ENCODE results near the gene NEK3.

NEK3 gene

DNA sequence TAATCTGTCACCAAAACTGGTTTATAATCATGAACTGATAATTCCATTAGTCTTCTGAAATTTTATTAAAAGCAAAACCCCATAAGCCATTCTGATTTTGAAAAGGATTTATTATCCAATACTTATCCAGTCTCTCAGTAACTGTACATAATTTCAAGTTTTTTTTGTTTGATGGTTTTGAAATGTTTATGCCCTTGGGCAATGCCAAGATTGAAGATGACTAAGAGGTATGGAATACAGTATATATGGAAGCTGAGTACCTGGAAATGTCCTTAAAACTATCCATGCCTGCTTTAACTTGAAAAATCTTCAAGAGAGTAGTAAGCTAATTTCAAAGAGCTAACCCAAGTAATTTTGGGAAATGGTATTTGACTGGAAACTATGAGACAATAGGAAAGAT lies 28.8 kb downstream of the NEK3 start:
- Mint-ChIP-seq H3K9me3 (no peaks in the 10 kb centered on the region), H3K4me1 (peaks cover 9% of the 10 kb centered on the region), H3K27ac (no peak overlapping the region), H3K36me3 (ENCODE audit: low read depth) (peaks cover 41% of the 10 kb centered on the region), H3K4me3 (peak overlapping the region; percentile 34 to 48 (median 41)), H3K27me3 (ENCODE audit: low read depth) (peaks cover 12% of the 10 kb centered on the region)
- TF ChIP-seq, protein P1, sequence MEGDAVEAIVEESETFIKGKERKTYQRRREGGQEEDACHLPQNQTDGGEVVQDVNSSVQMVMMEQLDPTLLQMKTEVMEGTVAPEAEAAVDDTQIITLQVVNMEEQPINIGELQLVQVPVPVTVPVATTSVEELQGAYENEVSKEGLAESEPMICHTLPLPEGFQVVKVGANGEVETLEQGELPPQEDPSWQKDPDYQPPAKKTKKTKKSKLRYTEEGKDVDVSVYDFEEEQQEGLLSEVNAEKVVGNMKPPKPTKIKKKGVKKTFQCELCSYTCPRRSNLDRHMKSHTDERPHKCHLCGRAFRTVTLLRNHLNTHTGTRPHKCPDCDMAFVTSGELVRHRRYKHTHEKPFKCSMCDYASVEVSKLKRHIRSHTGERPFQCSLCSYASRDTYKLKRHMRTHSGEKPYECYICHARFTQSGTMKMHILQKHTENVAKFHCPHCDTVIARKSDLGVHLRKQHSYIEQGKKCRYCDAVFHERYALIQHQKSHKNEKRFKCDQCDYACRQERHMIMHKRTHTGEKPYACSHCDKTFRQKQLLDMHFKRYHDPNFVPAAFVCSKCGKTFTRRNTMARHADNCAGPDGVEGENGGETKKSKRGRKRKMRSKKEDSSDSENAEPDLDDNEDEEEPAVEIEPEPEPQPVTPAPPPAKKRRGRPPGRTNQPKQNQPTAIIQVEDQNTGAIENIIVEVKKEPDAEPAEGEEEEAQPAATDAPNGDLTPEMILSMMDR (IDR thresholded peaks at IDR 0.05; ENCODE audit: unreplicated experiment in 3 of 3), result no peak

DNA sequence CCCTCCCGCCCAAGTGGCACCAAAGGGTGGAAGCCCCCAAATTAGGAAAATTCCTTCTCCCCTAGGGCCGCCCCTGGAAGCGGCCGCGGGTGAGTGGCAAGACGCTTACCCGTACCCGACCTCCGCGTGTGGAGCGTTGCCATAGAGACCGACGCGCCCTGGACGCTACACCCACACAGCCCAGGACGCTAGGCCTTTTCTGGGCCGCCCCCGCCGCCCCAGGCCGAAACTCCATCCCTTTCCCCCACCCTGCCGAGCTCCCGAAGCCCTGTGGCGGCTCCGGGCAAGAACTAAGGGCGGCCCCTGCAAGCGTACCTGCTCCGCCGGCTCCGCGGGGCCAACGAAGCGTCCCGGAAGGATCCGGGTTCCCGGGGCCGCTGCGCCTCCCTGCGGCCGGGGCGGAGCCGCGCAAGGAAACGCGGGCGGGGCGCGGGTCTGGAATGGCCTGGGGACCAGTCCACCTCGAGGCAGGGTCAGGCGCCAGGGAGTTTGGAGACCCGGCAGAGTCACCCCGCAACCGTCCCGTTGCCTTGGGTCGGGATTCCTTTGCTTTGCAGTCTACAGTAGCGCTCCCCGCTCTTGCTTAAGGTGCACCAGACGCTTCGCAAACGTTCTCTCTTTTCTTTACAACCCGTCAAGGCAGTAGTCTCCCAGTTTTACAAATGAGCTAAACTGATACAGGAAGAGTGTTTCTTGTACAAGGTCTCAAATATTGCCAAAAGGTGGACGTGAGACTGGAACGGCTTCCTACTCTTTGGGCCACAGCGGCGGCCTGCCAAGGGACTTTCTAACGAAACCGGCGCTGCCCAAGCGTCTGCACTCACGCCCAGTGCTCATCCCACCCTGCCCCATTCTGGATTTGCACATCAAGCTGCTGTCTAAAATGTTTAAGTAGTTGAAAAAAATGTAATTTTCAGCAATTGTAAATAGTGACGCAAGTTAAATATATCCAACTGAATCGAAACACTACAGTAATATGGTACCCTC lies 30.4 kb downstream of the NEK3 start, which contains the start of gene NEK5:
TSS of gene NEK5 (minus strand) at position 360 of the 987 bp plus-strand sequence. CDS start 1,591 bp downstream, outside the sequence.
- H3K4me3 Mint-ChIP-seq, result peak within 1 kb of the TSS; percentile 82 to 87 (median 86)
- peaks cover 9% of the 10 kb centered on the region for H3K4me1 Mint-ChIP-seq
- no peaks in the 10 kb centered on the region for H3K9me3 Mint-ChIP-seq
- H3K27ac Mint-ChIP-seq, result peak within 1 kb of the TSS in 2 of 3 experiments; percentile 6 to 32
- peaks cover 12% of the 10 kb centered on the region for H3K27me3 Mint-ChIP-seq (ENCODE audit: low read depth)
- peaks cover 35% of the 10 kb centered on the region for H3K36me3 Mint-ChIP-seq (ENCODE audit: low read depth)
- TF ChIP-seq, protein P1 (IDR thresholded peaks at IDR 0.05; ENCODE audit: unreplicated experiment in 3 of 3), result peak; percentile 67 to 88 (median 83)

DNA sequence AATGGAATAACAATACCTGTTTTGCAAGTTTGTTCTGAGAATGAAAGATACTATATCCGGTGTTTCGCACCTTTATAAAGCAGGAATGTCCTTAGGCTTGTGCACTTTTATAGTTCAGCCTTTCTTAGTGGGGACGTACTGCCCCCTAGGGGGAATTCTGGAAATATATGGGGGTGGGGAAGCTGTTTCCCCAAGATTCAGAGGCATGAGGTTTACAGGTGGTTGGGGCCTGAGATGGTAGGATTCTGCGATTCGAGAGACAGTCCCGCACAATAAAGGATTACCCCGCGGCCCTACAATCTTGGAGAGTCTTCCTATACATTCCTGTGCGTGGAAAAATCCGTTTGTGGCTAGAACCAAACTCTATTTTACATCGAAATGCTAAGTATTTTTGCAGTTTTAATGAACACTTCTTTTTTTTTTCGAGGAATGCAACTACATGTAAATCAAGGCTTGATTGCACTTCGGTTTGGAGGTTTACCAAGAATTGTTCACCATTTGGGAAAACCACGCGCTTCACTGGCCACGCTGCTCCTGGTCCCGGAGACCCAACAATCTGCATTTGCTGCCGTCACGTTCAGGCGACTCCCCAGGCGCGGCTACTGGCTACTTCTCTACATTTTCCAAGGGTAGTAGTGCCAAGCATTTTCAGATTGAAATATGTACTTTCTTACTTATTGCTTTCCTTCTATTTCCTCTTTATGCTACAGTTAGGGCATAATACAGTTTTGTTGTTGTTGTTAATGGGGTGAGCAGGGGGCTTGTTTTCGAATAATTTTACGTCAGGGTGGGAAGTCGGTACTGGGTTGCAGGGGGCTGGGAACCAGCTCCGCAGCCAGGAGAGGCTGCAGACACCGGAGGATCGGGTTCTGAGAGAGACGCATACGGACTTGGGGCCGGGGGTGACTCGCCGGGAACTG lies 31.4 kb downstream of the NEK3 start:
- TF ChIP-seq, protein P1 (IDR thresholded peaks at IDR 0.05; ENCODE audit: unreplicated experiment in 3 of 3), result peak; percentile 81 to 87 (median 82)
- Mint-ChIP-seq H3K27ac (peak overlapping the region; percentile 6 to 32 (median 6)), H3K36me3 (ENCODE audit: low read depth) (peaks cover 26% of the 10 kb centered on the region), H3K27me3 (ENCODE audit: low read depth) (peaks cover 16% of the 10 kb centered on the region), H3K4me1 (peaks cover 9% of the 10 kb centered on the region), H3K4me3 (peak overlapping the region; percentile 82 to 87 (median 86)), H3K9me3 (no peaks in the 10 kb centered on the region)

DNA sequence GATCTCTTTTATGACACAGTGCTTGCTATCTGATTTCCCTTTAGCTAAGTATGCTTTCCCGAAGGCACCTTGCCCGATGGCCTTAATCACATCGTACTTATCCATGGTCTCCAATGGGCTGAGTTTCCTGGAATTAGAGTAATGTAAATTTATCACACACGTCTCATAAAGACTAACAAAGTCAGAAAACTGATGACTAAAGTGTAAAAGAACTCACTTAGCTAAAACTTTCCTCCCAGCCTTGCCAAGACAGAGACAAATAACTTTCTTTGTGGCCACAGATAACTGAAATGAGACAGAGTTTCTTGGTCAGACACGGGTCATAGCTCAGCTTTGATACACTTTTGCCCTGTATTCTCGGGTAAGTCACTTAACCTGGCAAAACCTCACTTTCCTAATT lies 32.0 kb downstream of the NEK3 start:
- Mint-ChIP-seq H3K36me3 (ENCODE audit: low read depth) (peaks cover 20% of the 10 kb centered on the region), H3K27me3 (ENCODE audit: low read depth) (peaks cover 16% of the 10 kb centered on the region), H3K4me1 (peaks cover 9% of the 10 kb centered on the region), H3K9me3 (no peaks in the 10 kb centered on the region), H3K27ac (peak overlapping the region; percentile 6 to 32 (median 6)), H3K4me3 (peak overlapping the region in 2 of 3 experiments; percentile 18 to 86)
- TF ChIP-seq, protein P1 (IDR thresholded peaks at IDR 0.05; ENCODE audit: unreplicated experiment in 3 of 3), result no peak

DNA sequence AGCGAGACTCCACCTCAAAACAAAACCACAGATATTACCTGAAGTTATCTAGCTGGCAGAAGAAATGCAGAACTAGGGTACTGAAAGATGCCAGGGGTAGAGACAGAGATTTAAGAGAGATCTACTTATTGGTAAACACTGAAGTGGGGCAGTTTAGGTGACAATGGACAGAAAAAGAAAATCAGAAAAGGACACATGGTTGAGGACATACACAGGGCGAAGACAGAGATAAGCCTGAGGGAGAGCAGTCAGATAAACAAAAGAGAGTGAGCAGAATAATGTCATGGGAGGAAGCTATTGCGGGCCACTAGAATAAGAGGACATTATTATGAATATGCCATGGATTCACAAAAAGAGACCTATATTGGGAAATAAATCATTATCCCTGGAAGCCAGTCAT lies 33.9 kb downstream of the NEK3 start:
- H3K27ac Mint-ChIP-seq, result no peak overlapping the region
- H3K4me3 Mint-ChIP-seq, result no peak overlapping the region
- H3K9me3 Mint-ChIP-seq, result no peaks in the 10 kb centered on the region
- H3K27me3 Mint-ChIP-seq (ENCODE audit: low read depth), result peaks cover 16% of the 10 kb centered on the region
- H3K36me3 Mint-ChIP-seq (ENCODE audit: low read depth), result peaks cover 1% of the 10 kb centered on the region
- H3K4me1 Mint-ChIP-seq, result peaks cover 9% of the 10 kb centered on the region
- TF ChIP-seq, protein P1 (IDR thresholded peaks at IDR 0.05; ENCODE audit: unreplicated experiment in 3 of 3), result no peak
